Activated CD4-positive, CD25-positive, alpha-beta regulatory T cell treated with anti-CD3 and anti-CD28 coated beads, Interleukin-2, amount 50 U/mL, for 72 hours (primary cell): ENCODE data around the gene NCDN.

Experiments
- DNase-seq: peaks from one replicate; pipeline ENCODE4 v3.0.0; 2021

The NCDN gene

DNA sequence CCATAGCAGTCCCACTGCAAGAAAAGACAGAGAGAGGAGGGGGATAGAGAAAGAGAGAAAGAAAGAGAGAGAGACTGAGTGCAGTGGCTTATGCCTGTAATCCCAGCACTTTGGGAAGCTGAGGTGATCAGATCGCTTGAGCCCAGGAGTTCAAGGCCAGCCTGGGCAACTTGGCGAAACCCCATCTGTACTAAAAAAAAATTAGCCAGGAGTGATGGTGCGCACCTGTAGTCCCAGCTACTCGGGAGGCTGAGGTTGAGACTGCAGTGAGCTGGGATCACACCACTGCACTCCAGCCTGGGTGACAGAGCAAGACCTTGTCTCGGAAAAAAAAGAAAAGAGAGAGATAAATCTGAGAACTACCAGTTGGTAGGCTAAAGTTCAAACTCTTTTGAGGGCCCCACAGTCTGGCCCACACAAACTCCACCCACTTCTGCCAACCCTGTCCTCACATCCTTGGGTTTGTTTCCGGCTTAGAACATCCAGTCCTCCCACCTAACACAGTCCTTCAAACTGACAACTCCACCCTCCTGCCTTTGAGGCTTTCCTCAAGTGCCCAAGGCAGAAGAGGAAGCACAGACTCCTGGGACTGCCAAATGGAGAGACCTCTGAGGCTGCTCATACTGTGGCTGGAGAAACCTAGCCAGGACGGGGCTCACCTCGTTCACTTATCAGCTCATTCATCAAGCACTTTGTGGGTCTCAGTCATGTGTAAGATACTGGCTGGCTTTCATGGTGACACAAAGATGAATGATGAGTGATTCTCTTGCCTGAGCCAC, 35.6 kb downstream of the NCDN start:
- DNase-seq, result no peak

DNA sequence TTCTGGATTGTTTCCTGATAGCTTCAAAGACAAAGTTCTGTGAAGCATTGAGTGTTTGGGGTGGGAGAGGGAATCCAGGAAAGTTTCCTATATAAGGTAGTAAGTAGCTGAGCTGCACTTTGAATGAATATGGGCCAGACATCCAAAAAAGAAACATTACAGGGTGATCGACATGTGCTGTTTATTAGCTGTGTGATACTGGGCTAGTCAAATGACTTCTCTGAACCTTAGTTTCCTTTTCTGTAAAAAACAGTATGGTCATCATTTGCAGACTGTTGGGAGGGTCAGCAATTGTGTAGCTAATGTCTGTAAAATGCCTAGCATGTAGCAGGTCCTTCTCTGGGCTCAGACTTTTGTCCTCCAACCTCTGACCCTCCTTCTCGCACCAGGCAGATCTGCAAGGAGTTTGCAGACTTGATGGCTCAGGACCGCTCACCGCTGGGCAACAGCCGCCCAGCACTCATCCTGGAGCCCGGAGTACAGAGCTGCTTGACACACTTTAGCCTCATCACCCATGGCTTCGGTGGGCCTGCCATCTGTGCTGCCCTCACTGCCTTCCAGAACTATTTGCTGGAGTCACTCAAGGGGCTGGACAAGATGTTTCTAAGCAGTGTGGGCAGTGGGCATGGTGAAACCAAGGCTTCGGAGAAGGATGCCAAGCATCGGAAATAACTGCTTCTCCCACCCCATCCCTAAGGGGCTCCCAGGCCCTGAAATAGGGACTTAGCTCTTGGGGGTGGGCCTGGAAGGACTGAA, 36.6 kb downstream of the NCDN start:
- no peak for DNase-seq

DNA sequence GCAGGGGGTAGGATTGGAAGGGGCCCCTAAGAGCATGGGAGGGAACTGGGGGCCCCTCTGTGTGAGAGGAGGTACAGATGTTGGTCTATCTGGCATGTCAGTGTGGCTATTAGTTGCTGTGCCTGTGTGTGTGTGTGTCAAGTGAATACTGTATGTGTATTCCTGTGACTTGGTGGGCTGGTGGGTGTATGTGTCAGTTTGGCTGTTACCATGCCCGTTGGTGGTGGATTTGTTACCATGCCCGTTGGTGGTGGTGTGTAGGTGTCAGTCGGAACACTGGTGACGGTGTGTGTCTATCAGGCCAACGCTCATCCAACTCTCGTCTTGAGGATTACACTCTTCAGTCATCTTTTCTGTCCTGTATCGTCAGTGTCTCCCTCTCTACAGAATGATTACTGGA, 38.1 kb downstream of the NCDN start:
- no peak for DNase-seq

DNA sequence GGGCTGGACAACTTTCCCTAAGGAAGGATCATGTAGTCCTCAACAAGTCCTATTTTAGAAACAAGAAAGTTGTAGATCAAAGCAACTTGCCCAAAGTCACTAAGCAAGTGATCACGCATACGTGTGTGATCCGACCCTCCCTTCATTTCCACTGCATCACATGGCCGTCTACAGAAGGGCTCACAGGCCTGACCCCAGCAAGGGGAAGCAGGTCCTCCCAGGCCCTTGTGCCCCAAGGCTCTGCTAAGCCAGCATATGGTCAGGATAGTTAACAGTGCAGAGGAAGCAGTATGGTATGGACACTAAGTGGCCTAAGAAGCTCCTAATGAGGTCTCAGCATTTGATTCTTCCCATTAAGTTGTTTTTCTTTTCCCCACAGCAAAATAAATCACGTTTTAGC, 40.3 kb downstream of the NCDN start:
- no peak for DNase-seq

DNA sequence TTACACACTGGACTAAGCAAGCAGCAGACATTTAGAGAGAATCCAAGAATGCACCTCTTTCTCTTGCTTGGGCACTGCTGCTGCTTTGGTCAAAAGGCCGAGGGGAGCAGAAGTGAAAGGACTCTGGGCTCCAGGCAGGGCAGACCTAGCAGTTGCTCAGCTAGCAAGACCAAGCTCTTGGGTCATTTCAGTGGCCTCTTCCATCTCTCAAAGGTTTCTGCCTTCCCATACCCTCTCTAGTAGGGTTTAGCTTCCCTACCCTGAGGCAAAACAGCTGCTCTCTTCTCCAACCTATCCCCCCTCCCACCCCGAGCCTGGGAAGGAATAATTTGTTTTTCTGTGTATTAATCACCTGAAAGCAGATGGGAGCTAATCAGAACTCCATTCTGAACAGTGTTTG, 41.3 kb downstream of the NCDN start:
- no peak for DNase-seq

DNA sequence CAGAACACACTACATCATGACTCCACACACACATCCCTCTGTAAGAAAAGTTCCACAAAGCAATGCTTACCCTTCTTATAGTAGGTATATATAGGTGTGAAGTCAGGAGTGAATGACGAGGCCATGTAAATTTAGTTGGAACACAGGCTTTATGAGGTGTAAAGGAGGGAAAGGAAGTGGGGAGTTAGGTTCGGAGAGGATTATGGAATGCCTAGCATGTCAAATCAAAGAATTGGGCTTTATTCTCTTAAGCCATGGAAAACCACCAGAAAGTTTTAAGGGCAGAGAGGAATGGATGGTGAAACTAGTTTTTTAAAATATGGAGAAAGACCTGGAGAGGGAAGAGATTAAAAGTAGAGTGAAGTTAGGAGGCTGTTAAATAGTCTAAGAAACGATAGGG, 41.8 kb downstream of the NCDN start:
- DNase-seq, result no peak

DNA sequence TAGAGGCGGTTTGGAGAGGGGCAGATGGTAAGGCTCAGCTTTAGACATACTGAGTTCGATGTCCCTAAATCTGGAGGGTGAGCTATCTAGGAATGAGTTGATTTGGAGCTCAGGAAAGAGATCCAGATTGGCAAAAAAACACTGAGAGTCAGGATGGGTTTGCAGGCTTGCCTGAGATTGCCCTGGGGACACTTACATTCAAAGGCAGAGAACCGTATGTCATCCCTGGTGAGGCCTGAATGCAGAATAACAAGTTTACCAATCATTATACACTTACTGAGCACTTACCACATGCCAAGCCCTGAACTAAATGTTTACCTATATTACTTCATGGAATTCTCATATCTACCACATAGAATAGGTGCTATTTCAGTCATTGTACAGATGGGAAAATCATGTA, 43.0 kb downstream of the NCDN start:
- no peak for DNase-seq

DNA sequence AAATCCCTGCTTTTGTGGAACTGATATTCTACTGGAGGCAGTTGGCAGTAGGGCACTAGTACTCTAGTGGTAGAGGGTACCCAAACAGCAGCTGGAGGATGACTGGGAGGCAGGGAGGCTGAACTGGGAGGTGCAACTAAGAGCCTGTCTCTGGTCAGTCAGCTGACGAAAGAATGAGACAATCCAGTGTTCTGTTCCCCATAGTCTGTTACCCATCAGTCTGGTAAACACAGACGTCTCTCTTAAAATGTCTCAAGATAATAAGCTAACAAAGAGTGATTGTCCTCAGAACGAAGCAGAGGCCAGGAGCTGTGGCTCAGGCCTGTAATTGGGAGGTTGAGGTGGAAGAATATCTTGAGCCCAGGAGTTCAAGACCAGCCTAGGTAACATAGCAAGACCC, 45.9 kb downstream of the NCDN start:
- no peak for DNase-seq

DNA sequence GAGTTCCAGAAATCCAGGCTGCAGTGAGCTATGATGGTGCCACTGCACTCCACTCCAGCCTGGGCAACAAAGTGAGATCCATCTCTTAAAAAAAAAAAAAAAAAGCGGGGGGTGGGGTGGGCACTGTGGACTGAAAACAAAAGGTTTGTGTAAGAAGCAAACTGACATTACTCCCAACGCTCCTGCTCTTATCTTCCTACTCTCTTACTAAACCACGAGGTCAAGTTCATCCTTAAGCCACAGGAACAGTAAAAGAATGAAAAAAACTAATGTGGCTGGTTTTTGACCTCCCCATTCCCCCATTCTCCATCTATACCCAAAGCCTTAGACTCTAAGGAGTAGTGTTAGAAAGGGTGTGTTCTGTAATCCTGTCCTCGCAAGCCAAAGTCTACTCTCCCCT, 46.3 kb downstream of the NCDN start:
- DNase-seq, result no peak

DNA sequence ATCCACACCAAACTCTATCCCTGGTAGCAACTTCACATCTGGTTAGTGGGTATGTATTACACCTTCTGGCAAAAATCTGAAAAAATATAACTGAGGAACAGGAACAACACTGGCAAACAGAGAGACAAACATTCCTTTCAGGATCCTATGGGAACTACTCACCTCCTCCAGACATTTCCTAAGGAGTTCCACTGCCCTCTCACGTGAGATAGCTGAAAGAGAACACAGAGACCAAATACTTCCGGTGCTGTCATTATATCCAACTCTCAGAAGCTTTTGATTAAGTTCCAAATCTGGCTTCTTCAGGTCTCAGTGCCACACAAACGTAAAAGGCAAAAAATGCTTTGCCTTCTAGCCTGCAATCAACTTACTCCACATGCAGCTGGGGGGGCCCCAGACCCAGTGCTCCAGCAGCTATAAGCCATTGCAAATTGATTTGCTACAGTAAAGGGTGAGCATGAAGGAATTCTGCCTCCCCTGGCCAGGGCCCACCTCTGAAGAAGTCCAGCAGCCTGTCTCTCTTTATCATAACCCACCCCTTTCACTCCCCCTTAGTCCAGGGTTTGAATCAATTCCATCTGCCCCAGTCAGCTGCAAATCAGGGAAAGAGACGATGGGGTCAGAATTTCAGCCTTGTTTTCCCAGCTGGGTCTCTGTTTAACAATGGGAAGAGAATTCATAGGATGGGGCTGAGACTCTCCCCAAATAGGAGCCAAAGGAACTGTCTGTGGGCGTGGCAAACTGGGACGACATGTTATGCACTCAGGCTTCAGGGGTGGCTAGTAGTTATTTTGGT, 47.7 kb downstream of the NCDN start:
- DNase-seq, result no peak

DNA sequence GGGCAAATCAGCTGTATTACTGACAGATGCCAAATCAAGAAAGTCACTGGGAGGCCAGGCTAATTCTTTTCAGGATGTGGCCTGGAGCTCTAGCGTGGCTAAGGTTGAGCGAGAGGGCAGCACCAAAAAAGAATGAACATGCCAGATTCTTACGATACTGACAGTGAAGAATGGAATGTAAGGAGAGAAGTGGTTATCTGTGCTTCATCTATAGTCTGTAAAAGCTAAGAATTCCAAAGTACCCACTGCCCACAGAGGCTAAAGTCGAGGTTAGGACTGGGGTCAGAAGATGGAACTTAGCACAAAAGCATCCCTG, 48.2 kb downstream of the NCDN start:
- DNase-seq, result no peak

DNA sequence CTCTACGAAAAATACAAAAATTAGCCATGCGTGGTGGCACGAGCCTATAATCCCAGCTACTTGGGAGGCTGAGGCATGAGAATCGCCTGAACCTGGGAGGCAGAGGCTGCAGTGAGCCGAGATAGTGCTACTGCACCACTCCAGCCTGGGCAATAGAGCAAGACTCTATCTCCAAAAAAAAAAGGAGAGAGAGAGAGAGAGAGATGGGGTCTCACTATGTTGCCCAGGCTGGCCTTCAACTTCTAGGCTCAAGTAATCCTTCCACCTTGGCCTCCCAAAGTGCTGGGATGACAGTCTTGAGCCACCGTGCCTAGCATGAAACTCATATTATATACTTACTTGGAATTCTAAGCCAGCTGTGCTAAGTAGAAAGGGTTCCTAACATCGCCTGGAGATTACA, 54.1 kb downstream of the NCDN start:
- DNase-seq, result no peak

DNA sequence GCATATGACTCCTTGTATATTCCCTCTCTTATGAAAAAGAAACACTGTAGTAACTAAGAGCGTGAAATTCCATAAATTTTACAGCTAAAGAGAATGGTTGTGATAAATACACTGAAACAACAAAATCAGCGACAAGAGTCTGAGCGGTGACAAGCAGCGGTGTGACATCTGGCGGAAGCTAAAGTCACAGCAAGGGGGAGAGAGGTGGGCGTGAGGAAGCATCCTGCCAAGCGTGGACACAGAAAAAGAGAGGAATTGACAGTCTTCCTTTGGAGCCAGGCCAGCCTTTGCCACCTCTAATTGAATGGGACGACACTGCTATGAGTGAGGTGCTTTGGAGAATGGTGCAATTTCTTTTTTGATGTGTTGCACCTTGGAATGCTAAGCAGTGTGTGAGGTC, 57.8 kb downstream of the NCDN start:
- DNase-seq, result no peak
